Measurements from ENCODE around the gene CYP4V2. TPM values are rescaled to one million over a fixed set of nuclear protein-coding genes. Genes with fewer than 3 reads are reported as not detected.

Gene CYP4V2
- total RNA-seq, 1 experiment from 2014 or later = 2.0 TPM

GRCh38 chr4:186217733-186218293, 26.4 kb downstream of the CYP4V2 start:
- H3K27ac Mint-ChIP-seq = no peak overlapping the region
- ChIA-PET POLR2A (no interaction called here), CTCF (interaction anchor here (1.0 kb wide), 1 partner anchor 10 kb away, joined by 3 read pairs; the partner anchor contains the start of gene KLKB1)
- DNase-seq (ENCODE audit: low spot score) (no peak), ATAC-seq (no peak)
- peaks cover 6% of the 10 kb centered on the region; the same call in 1 of the 2 replicates for H3K4me1 Mint-ChIP-seq
- peaks cover 7% of the 10 kb centered on the region for H3K27me3 Mint-ChIP-seq (ENCODE audit: low read depth)
- H3K36me3 Mint-ChIP-seq = peaks cover 10% of the 10 kb centered on the region
- TF ChIP-seq ZNF138 (CRISPR knock-in tag; conservative IDR thresholded peaks at IDR 0.05) (no peak), GABPB1 (CRISPR knock-in tag; IDR thresholded peaks at IDR 0.05) (no peak), ETV6 (CRISPR knock-in tag; IDR thresholded peaks at IDR 0.05) (no peak), NFE2L1 (CRISPR knock-in tag; IDR thresholded peaks at IDR 0.05) (no peak), ZNF416 (CRISPR knock-in tag; IDR thresholded peaks at IDR 0.05) (no peak)
- H3K9me3 Mint-ChIP-seq = peaks cover 19% of the 10 kb centered on the region
- H3K4me3 Mint-ChIP-seq = no peak overlapping the region

- ATAC-seq = no peak
- Mint-ChIP-seq H3K4me1 (peaks cover 16% of the 10 kb centered on the region), H3K36me3 (peaks cover 47% of the 10 kb centered on the region), H3K4me3 (no peak overlapping the region), H3K27me3 (ENCODE audit: low read depth) (peaks cover 15% of the 10 kb centered on the region), H3K9me3 (peaks cover 48% of the 10 kb centered on the region), H3K27ac (no peak overlapping the region)
- TF ChIP-seq SMAD3 (CRISPR knock-in tag; IDR thresholded peaks at IDR 0.05; ENCODE audit: borderline replicate concordance) = no peak
- no peak for TF ChIP-seq ZNF396 (CRISPR knock-in tag; IDR thresholded peaks at IDR 0.05; ENCODE audit: borderline replicate concordance)
- no peak for TF ChIP-seq GABPB1 (CRISPR knock-in tag; IDR thresholded peaks at IDR 0.05)
- TF ChIP-seq NFE2L1 (CRISPR knock-in tag; IDR thresholded peaks at IDR 0.05) = no peak
- no peak for TF ChIP-seq ZNF263 (CRISPR knock-in tag; IDR thresholded peaks at IDR 0.05; ENCODE audit: low read depth)
- TF ChIP-seq CBFB (CRISPR knock-in tag; IDR thresholded peaks at IDR 0.05; ENCODE audit: low read depth) = no peak
- TF ChIP-seq CREB1 (CRISPR knock-in tag; IDR thresholded peaks at IDR 0.05) = no peak
- no peak for TF ChIP-seq ELF4 (CRISPR knock-in tag; IDR thresholded peaks at IDR 0.05; ENCODE audit: low read depth)
- TF ChIP-seq ZNF425 (CRISPR knock-in tag; conservative IDR thresholded peaks at IDR 0.05) = no peak
- no peak for TF ChIP-seq ZBTB43 (CRISPR knock-in tag; IDR thresholded peaks at IDR 0.05)
- ChIA-PET CTCF (no interaction called here), POLR2A (no interaction called here)
- no peak for DNase-seq (ENCODE audit: low spot score)
These were observed 30.3 kb downstream of the CYP4V2 start for GRCh38 chr4:186221624-186222023.

- ATAC-seq = no peak
- H3K27ac Mint-ChIP-seq = peak overlapping the region; percentile 26
- ChIA-PET POLR2A (interaction anchor here (1.3 kb wide), 1 partner anchor 13 kb away, joined by 3 read pairs; no protein-coding TSS in a partner anchor), CTCF (no interaction called here)
- peaks cover 25% of the 10 kb centered on the region for H3K4me1 Mint-ChIP-seq
- peaks cover 52% of the 10 kb centered on the region for H3K36me3 Mint-ChIP-seq
- peaks cover 15% of the 10 kb centered on the region for H3K27me3 Mint-ChIP-seq (ENCODE audit: low read depth)
- peaks cover 53% of the 10 kb centered on the region for H3K9me3 Mint-ChIP-seq
- TF ChIP-seq USF2 (CRISPR knock-in tag; IDR thresholded peaks at IDR 0.05) (no peak), JUN (CRISPR knock-in tag; IDR thresholded peaks at IDR 0.05) (no peak), ETV6 (CRISPR knock-in tag; IDR thresholded peaks at IDR 0.05) (no peak), ATF6 (CRISPR knock-in tag; IDR thresholded peaks at IDR 0.05) (no peak), CREM (CRISPR knock-in tag; IDR thresholded peaks at IDR 0.05) (no peak), STAT6 (CRISPR knock-in tag; conservative IDR thresholded peaks at IDR 0.05; ENCODE audit: low read depth) (no peak), ZNF232 (CRISPR knock-in tag; IDR thresholded peaks at IDR 0.05) (no peak), ATF3 (CRISPR knock-in tag; conservative IDR thresholded peaks at IDR 0.05) (no peak), CDX4 (CRISPR knock-in tag; IDR thresholded peaks at IDR 0.05; ENCODE audit: borderline replicate concordance) (no peak), EMX1 (CRISPR knock-in tag; IDR thresholded peaks at IDR 0.05) (no peak), FOXK1 (CRISPR knock-in tag; IDR thresholded peaks at IDR 0.05) (no peak)
- no peak for DNase-seq (ENCODE audit: low spot score)
- no peak overlapping the region for H3K4me3 Mint-ChIP-seq
These were observed 34.5 kb downstream of the CYP4V2 start for GRCh38 chr4:186225848-186226247.
